PC-3 (cell line): ENCODE data around the gene RABGGTA. TPM values are rescaled to one million over a fixed set of nuclear protein-coding genes. Genes with fewer than 3 reads are reported as not detected.

ENCODE experiments used
- ATAC-seq: fragments of 200-7000 bp; cut with Tn5 transposase; 2 replicates; pipeline ENCODE4 v1.9.1; 2020; ENCODE audit warnings: mild to moderate bottlenecking, moderate library complexity
- BruUV-seq: library from RNA; stranded (reverse); fragments of 400-500 nt; replicated peaks from 2 replicates; lab custom pipeline; 2021; lab: Mats Ljungman, UMichigan
- CTCF ChIA-PET: fragments of 300-600 bp; sonication (Branson Sonifier 250); formaldehyde crosslinking; loops from one replicate; lab custom pipeline; 2022; ENCODE audit warnings: antibody characterized with exemption; lab: Charles Lee
- POLR2A ChIA-PET: fragments of 300-600 bp; sonication (Branson Sonifier 250); formaldehyde crosslinking; loops from one replicate; lab custom pipeline; 2022; ENCODE audit warnings: antibody characterized with exemption; ENCODE audit not compliant: unreplicated experiment; lab: Charles Lee
- DNase-seq: peaks from one replicate; pipeline ENCODE4 v3.0.0-alpha.2; 2015
- H2AFZ ChIP-seq: fragments of 300-600 bp; sonication (generic); 2 replicates; pipeline ENCODE4 v1.6.0; 2016; ENCODE audit warnings: antibody characterized with exemption, low read length
- H3F3A ChIP-seq: fragments of 300-600 bp; sonication (generic); one replicate; pipeline ENCODE4 v1.6.0; 2017; ENCODE audit warnings: antibody characterized with exemption, low read length, control low read depth, mild to moderate bottlenecking; ENCODE audit not compliant: unreplicated experiment
- H3K27ac ChIP-seq: fragments of 300-600 bp; sonication (generic); 2 replicates; pipeline ENCODE4 v1.5.1; 2016; ENCODE audit warnings: mild to moderate bottlenecking, low read length
- H3K27me3 ChIP-seq: fragments of 300-600 bp; sonication (generic); 2 replicates; pipeline ENCODE4 v1.6.1; 2016; ENCODE audit warnings: low read length, mixed read lengths
- H3K36me3 ChIP-seq: fragments of 300-600 bp; sonication (generic); 2 replicates; pipeline ENCODE4 v1.6.1; 2016; ENCODE audit warnings: low read depth, mixed run types, low read length, mixed read lengths
- H3K4me1 ChIP-seq: fragments of 300-600 bp; sonication (generic); 2 replicates; pipeline ENCODE4 v1.5.1; 2016; ENCODE audit warnings: low read length; ENCODE audit not compliant: insufficient read depth
- H3K4me2 ChIP-seq: fragments of 300-600 bp; sonication (generic); 2 replicates; pipeline ENCODE4 v1.6.0; 2016; ENCODE audit warnings: low read length
- H3K4me3 ChIP-seq: fragments of 300-600 bp; sonication (generic); 2 replicates; pipeline ENCODE4 v1.5.1; 2016; ENCODE audit warnings: mild to moderate bottlenecking, low read length, mixed read lengths
- H3K79me2 ChIP-seq: fragments of 300-600 bp; sonication (generic); 2 replicates; pipeline ENCODE4 v1.6.1; 2017; ENCODE audit warnings: low read length, mixed read lengths
- H3K9ac ChIP-seq: fragments of 300-600 bp; sonication (generic); 2 replicates; pipeline ENCODE4 v1.6.0; 2016; ENCODE audit warnings: mild to moderate bottlenecking, low read length
- H3K9me2 ChIP-seq: fragments of 300-600 bp; sonication (generic); replicated peaks from 2 replicates; pipeline ENCODE4 v1.6.1; 2016; ENCODE audit warnings: mixed run types, low read length, mixed read lengths
- H3K9me3 ChIP-seq: fragments of 300-600 bp; sonication (generic); 2 replicates; pipeline ENCODE4 v1.6.1; 2016; ENCODE audit warnings: low read length, mixed read lengths
- H4K20me1 ChIP-seq: fragments of 300-600 bp; sonication (generic); 2 replicates; pipeline ENCODE4 v1.6.1; 2016; ENCODE audit warnings: low read length, mixed read lengths
- EZH2 ChIP-seq: fragments of 300-600 bp; sonication (generic); IDR thresholded peaks from one replicate; pipeline ENCODE4 v1.6.1; 2017; ENCODE audit warnings: antibody characterized with exemption, mild to moderate bottlenecking, low read length; ENCODE audit not compliant: unreplicated experiment
- EZH2phosphoT487 ChIP-seq: fragments of 300-600 bp; sonication (generic); IDR thresholded peaks from 2 replicates; pipeline ENCODE4 v1.6.1; 2018; ENCODE audit warnings: mild to moderate bottlenecking, antibody characterized with exemption, low read length, borderline replicate concordance
- intact Hi-C: fragments of 100-400 bp; cut with micrococcal nuclease; formaldehyde crosslinking; loops from 2 replicates; pipeline ENCODE4 v1.9.0; 2023
- total RNA-seq: library from RNA; depleted of rRNA; stranded (reverse); fragments of >200 nt; gene quantifications from 2 replicates; pipeline ENCODE4 v1.2.3, GENCODE V29; 2014
- TF ChIP-seq, protein P1 (sequence below): fragments of 300-600 bp; sonication (generic); conservative IDR thresholded peaks from 2 replicates; pipeline ENCODE4 v1.5.1; 2017; ENCODE audit warnings: antibody characterized with exemption, low read depth, mild to moderate bottlenecking, low read length

Gene RABGGTA
- total RNA-seq, 1 experiment from 2014 or later = 39.2 TPM

- Histone ChIP-seq H3K4me3 (no peak overlapping the region), H2AFZ (no peak overlapping the region), H3K9me2 (no peaks in the 10 kb centered on the region), H3F3A (no peaks in the 10 kb centered on the region), H3K4me1 (peaks cover 21% of the 10 kb centered on the region), H3K36me3 (peaks cover 48% of the 10 kb centered on the region), H3K27ac (no peak overlapping the region), H4K20me1 (no peaks in the 10 kb centered on the region), H3K27me3 (no peaks in the 10 kb centered on the region), H3K79me2 (peaks cover 7% of the 10 kb centered on the region), H3K9ac (no peak overlapping the region), H3K4me2 (no peak overlapping the region), H3K9me3 (no peaks in the 10 kb centered on the region)
- BruUV-seq = no TSS peak
- DNase-seq (no peak), ATAC-seq (no peak)
- CTCF ChIA-PET = no interaction called here
- intact Hi-C loops = no loop called here
- POLR2A ChIA-PET = no interaction called here
- TF ChIP-seq EZH2phosphoT487 (no peak), EZH2 (no peak)
- TF ChIP-seq, protein P1, sequence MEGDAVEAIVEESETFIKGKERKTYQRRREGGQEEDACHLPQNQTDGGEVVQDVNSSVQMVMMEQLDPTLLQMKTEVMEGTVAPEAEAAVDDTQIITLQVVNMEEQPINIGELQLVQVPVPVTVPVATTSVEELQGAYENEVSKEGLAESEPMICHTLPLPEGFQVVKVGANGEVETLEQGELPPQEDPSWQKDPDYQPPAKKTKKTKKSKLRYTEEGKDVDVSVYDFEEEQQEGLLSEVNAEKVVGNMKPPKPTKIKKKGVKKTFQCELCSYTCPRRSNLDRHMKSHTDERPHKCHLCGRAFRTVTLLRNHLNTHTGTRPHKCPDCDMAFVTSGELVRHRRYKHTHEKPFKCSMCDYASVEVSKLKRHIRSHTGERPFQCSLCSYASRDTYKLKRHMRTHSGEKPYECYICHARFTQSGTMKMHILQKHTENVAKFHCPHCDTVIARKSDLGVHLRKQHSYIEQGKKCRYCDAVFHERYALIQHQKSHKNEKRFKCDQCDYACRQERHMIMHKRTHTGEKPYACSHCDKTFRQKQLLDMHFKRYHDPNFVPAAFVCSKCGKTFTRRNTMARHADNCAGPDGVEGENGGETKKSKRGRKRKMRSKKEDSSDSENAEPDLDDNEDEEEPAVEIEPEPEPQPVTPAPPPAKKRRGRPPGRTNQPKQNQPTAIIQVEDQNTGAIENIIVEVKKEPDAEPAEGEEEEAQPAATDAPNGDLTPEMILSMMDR = no peak
These were observed 22.1 kb upstream of the RABGGTA start for GRCh38 chr14:24293525-24293924.

DNA sequence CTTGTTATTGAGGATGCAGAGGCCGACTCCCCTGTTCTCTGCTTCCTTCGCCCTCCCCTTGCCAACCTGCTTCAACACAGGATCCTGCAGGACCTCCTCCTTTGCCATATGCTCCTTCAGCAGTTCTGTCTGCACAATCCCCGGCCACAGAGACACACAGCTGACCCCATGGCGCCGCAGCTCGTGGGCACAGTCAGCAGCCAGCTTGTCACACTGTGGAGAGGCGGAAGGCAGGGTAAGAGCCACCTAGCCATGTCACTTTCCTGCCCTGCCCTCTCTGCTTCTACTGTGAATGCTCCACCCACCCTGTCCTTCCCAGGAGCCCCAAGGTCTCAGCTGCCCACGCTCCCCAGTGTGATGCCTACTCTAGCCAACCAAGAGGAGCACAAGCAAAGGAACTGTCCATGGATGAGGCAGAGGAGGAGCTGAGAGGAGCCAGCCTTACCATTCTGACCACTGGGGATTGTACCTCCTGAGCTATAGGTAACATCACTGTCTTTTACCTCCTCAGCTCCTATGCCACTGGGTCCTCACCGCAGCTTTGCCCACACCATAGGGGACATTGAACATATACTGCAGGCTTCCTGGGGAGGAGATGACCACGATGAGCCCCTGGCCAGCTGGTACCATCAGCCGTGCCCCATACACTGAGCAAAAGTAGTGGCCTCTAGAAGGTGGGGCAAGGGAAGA lies 20.9 kb upstream of the RABGGTA start:
- peaks cover 48% of the 10 kb centered on the region for H3K36me3 ChIP-seq
- no peak overlapping the region for H3K4me3 ChIP-seq
- no peak for ATAC-seq
- no peaks in the 10 kb centered on the region for H3K9me2 ChIP-seq
- no peak for DNase-seq
- no peak overlapping the region for H2AFZ ChIP-seq
- H3K27me3 ChIP-seq = no peaks in the 10 kb centered on the region
- H3K9ac ChIP-seq = no peak overlapping the region
- H3K9me3 ChIP-seq = no peaks in the 10 kb centered on the region
- no peak overlapping the region for H3K4me2 ChIP-seq
- intact Hi-C loops = no loop called here
- BruUV-seq = no TSS peak
- ChIA-PET CTCF (interaction anchor here (0.5 kb wide), 1 partner anchor 77 kb away, joined by 3 read pairs; the partner anchor contains the start of gene MDP1), POLR2A (no interaction called here)
- peaks cover 9% of the 10 kb centered on the region; the same call in 1 of the 2 replicates for H3K4me1 ChIP-seq
- TF ChIP-seq EZH2 (no peak), EZH2phosphoT487 (no peak)
- TF ChIP-seq, protein P1 = no peak
- no peak overlapping the region for H3K27ac ChIP-seq
- H3F3A ChIP-seq = no peaks in the 10 kb centered on the region
- no peaks in the 10 kb centered on the region for H3K79me2 ChIP-seq
- H4K20me1 ChIP-seq = no peaks in the 10 kb centered on the region

GRCh38 chr14:24291446-24292117 lies 20.2 kb upstream of the RABGGTA start:
- Histone ChIP-seq H3K36me3 (peaks cover 48% of the 10 kb centered on the region), H3K4me2 (no peak overlapping the region), H3K27ac (no peak overlapping the region), H3F3A (no peaks in the 10 kb centered on the region), H3K9me3 (no peaks in the 10 kb centered on the region), H3K27me3 (no peaks in the 10 kb centered on the region), H2AFZ (no peak overlapping the region), H3K9ac (no peak overlapping the region), H3K79me2 (no peaks in the 10 kb centered on the region), H4K20me1 (no peaks in the 10 kb centered on the region), H3K4me1 (peaks cover 3% of the 10 kb centered on the region; the same call in 1 of the 2 replicates), H3K9me2 (no peaks in the 10 kb centered on the region), H3K4me3 (no peak overlapping the region)
- DNase-seq (no peak), ATAC-seq (no peak)
- no TSS peak for BruUV-seq
- CTCF ChIA-PET = no interaction called here
- TF ChIP-seq EZH2 = no peak
- TF ChIP-seq, protein P1 = no peak
- TF ChIP-seq EZH2phosphoT487 = no peak
- intact Hi-C loops = no loop called here
- POLR2A ChIA-PET = no interaction called here
